HCEC 1CT (cell line): Measurements from ENCODE around the gene ARID1A.
"Not testable (repeated sequence)": the region's sequence is repeated elsewhere in the genome, so short reads cannot be mapped to it uniquely, and the experiment has no call there.

Experiments
- DNase-seq: peaks from one replicate; pipeline ENCODE4 v3.0.0-alpha.2; 2017

Gene ARID1A

DNA sequence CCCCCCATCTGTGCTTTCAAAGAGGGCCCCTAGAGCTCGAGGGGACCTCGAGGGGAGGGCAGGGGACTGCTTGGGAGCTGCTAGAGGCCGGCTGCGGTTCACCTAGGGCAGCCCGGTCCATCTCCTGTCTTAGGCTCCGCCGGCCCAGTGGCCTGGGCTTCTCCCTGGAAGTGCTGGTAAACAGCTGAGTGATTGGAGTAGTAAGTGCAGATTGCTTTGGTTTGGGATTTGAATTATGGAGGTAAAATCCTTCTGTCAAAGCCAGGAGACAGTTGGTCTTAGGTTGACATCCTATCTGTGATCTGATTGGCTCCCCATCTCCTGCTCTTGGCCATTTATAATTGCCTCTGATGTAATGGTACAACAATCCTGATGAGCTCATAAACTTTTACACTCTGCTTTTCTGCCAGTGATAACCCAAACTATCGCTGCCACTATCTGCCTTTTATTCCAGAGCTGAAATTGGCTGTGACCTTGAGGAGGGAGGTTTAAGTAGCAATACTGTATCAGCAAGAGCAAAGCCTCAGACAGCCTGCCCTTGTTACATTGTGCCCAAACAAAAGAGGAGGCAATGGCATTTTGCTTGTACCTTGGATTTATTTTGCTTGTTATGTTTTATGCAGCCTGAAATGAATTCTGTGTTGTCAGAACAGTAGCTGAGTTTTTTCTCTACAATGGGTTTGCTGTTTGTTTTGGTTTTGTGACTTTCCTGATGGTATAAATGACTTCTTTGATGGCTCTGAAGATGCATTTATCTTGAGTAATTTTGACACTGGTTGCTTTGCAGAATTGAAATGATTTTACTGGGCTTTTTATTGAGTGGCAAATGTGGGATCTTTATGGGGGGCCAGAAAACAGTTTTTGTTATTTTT, 2.4 kb downstream of the ARID1A start:
- peak; percentile 95 for DNase-seq

GRCh38 chr1:26700711-26701110, 4.9 kb downstream of the ARID1A start:
- DNase-seq: peak; percentile 29

- DNase-seq: peak; percentile 64
Measured at GRCh38 chr1:26701266-26701994, 5.6 kb downstream of the ARID1A start.

- DNase-seq: no peak
Measured at GRCh38 chr1:26701995-26702679, 6.3 kb downstream of the ARID1A start.

DNA sequence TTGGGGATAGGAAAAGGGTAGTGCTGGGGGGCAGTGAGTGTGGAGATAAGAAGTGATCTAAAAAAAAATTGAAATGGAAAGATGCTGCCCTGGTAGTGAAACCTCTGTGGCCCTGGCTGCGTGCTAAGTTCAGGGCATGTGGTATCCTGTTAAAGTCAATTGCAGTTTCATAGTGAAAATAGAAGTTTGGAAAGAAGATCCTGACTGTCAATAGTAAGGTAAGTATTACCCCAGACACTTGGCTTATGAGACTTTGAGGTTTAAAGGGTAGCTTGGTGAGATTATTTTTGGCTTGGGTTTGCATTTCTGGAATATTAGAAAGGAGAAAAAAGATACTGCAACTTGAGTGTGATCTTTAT, 6.8 kb downstream of the ARID1A start:
- DNase-seq: no peak

- no peak for DNase-seq
Measured at GRCh38 chr1:26703478-26703877, 7.7 kb downstream of the ARID1A start.

- no peak for DNase-seq
Measured at GRCh38 chr1:26704629-26705028, 8.8 kb downstream of the ARID1A start.

DNA sequence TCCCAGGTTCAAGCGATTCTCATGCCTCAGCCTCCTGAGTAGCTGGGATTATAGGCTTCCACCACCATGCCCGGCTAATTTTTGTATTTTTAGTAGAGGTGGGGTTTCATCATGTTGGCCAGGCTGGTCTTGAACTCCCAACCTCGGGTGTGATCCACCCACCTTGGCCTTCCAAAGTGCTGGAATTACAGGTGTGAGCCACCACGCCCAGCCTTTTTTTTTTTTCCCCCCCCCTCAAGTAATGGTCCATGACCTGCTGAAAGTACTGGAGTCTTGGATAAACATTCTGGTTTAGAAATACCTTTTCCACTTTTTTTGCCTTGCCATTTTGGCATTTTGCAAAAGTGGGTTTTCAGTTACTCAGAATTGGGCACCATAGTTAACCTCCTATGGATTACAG, 9.4 kb downstream of the ARID1A start:
- not testable (repeated sequence) for DNase-seq

- peak; percentile 88 for DNase-seq
Measured at GRCh38 chr1:26705788-26706311, 10.0 kb downstream of the ARID1A start.

- DNase-seq: no peak
Measured at GRCh38 chr1:26706315-26706714, 10.5 kb downstream of the ARID1A start.

DNA sequence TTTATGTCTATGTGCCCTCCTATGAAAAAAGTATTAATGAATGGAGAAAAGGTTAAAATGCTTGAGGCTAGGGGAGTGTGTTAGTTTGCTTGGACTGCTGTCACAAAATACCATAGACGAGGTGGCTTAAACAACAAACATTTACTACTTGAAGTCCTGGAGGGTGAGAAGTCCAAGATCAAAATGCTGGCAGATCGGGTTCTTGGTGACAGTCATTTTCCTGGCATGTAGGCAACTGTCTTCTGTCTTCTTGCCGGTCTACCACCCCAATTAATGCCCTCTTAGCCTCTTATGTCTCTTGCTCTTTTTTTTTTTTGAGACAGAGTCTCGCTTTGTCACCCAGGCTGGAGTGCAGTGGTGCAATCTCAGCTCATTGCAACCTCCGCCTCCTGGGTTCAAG, 15.0 kb downstream of the ARID1A start:
- DNase-seq: no peak

GRCh38 chr1:26711777-26712176, 16.0 kb downstream of the ARID1A start:
- no peak for DNase-seq

DNA sequence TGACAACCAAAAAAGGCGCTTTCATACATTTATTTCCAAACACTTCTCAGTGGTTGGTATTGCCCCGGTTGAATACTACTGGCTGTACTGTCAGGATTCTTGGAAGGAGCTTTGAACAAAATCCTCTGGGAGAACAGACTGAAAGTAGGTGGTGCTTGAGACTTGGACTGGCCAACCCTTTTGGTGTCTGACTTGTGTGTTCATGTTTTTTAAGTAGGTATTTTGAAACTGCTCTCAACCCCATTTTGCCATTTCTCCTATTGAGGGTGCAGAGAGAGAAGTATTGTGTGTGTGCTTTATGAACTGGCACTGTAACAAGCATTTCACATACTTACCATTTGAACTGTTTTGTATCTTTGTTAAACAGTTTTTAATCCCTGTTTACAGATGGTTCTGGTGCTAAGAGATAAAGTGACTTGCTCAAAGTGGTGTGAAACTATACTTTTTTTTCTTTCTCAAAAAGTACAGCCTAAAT, 21.2 kb downstream of the ARID1A start:
- no peak for DNase-seq

DNA sequence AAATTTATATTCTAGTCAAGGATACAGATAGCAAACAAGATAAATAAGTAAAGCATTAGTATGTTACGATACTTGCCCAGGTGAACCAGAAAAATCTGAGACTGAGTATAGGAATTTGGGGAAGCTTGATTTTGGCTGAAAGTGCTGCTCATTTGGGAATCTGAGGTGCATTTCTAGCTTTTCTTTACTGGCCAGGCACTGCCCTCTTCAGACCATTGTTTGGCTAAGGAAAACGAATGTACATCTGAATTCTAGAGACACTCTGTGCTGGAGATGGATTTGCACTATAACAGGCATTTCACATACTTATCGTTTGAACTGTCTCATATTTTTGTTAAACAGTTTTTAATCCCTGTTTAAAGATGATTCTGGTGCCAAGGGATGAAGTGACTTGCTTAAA, 23.4 kb downstream of the ARID1A start:
- DNase-seq: no peak

GRCh38 chr1:26721669-26722355, 26.0 kb downstream of the ARID1A start:
- DNase-seq: no peak

DNA sequence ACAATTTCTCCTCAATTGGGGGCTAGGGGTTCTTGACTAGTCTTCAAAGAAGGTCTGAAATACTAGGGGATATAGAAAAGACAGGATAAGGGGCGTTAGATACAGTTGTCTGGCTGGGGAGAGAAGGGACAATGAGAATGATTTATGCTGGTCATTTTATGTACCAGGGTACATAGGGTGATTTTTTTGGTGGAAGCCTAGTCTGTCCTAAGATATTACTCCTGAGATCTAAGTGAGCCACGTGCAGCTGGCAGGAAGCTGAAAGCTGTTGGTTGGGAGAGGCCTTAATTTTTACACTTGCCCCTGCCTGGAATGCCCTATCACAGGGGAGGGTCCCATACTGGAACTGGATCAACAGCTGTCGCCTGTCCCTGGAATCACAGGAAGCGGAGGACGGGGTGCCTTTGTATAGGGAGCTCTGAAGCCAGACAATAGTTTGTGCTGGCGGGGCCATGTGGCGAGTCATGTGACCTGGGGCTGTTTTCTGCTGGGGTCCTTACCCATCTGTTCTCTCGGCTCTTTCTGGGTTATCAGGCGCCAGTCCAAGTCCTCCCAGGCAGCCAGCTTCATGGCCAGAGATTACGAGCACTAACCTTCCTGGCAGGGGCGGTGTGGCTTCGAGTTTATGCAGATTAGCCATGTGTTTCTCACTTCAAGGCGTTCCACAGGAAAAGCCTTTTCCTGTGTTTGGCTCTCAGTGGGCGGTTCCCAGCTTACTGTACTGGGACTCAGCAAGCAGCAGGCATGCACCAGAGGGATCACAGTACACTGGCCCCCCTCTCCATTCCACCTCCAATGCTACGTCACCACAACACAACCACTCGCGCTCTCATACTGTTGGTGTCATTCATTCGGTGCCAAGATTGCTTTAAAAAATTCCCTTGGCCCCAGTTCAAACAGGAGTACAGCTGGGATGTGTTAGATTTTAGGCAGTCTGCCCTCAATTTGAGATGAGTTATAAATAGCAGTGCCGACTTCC, 27.5 kb downstream of the ARID1A start:
- peak; percentile 99 for DNase-seq

GRCh38 chr1:26724118-26724517, 28.3 kb downstream of the ARID1A start:
- no peak for DNase-seq

DNA sequence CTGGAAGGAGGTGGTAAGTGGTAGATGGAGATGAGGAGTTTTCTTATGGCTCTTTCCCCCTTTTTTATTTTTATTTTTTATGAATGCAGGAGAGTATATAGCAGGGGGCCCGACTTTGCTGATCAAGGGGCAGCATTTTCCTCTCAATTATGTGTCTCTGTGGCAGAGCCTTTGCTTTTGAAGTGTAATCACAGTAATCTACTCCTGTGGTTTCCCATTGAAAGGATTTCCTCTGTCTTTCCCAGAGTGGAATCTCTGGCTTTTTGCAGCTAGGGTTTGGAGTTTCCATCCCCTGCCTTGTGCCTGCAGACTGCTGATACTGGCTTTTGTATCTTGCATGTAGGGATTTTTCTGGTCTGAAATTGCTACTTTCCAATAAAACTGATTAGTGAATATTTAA, 29.1 kb downstream of the ARID1A start:
- DNase-seq: no peak

- peak; percentile 65 for DNase-seq
Measured at GRCh38 chr1:26725904-26726303, 30.1 kb downstream of the ARID1A start.

DNA sequence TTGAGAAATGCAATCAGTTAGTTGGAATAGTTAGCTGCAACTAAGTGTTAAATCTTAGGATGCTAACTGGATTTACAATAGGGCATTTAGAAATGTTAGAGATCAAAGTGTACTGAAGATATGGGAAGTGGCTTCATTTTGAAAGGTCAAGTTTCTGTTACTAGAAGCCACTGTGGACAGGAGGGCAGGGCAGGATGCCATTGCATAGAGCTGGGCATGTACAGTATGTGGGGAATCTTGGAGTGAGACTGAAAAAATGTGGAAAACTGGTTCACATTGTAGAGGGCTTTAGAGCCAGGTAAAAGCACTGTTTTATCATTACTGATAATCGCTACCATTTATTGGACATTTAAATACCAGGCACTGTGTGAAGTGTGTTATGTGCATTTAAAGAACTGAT, 31.0 kb downstream of the ARID1A start:
- no peak for DNase-seq

GRCh38 chr1:26727476-26727875, 31.7 kb downstream of the ARID1A start:
- DNase-seq: no peak
